Measurements from ENCODE around the gene WFDC2. TPM values are rescaled to one million over a fixed set of nuclear protein-coding genes. Genes with fewer than 3 reads are reported as not detected.

Gene WFDC2
- total RNA-seq, 1 donor from 2014 or later: 61.3 TPM

GRCh38 chr20:45463709-45464108, 5.8 kb upstream of the WFDC2 start:
- no peaks in the 10 kb centered on the region for H3K9me3 Mint-ChIP-seq
- H3K36me3 Mint-ChIP-seq: no peaks in the 10 kb centered on the region
- H3K4me1 Mint-ChIP-seq: peaks cover 9% of the 10 kb centered on the region
- H3K27ac Mint-ChIP-seq: no peak overlapping the region
- no peak for DNase-seq (ENCODE audit: low spot score in 2 of 2, unreplicated experiment in 2 of 2)
- TF ChIP-seq CTCF (IDR thresholded peaks at IDR 0.05; ENCODE audit: unreplicated experiment): no peak
- H3K4me3 Mint-ChIP-seq: no peak overlapping the region
- H3K27me3 Mint-ChIP-seq (ENCODE audit: low read depth): peaks cover 4% of the 10 kb centered on the region

- Mint-ChIP-seq H3K27ac (no peak overlapping the region), H3K9me3 (no peaks in the 10 kb centered on the region), H3K36me3 (no peaks in the 10 kb centered on the region), H3K4me1 (peaks cover 12% of the 10 kb centered on the region), H3K4me3 (no peak overlapping the region), H3K27me3 (ENCODE audit: low read depth) (peaks cover 13% of the 10 kb centered on the region)
- DNase-seq (ENCODE audit: low spot score in 2 of 2, unreplicated experiment in 2 of 2): no peak
- TF ChIP-seq CTCF (IDR thresholded peaks at IDR 0.05; ENCODE audit: unreplicated experiment): no peak
Observed at GRCh38 chr20:45465491-45466266, 3.9 kb upstream of the WFDC2 start.

DNA sequence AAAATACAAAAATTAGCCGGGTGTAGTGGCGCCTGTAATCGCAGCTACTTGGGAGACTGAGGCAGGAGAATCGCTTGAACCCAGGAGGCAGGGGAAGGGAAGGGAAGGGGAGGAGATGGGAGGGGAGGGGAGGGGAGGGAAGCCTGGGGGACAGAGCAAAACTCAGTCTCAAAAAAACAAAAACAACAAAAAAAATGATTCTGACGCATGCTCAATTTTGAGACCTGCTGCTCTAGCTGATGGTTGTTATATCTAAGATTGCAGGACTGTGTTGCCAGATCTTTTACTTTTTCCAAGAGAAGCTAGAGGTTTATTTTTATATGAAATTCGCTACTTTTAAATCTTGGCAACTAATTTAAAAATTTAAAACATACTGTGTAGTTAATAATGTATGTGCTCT, 2.4 kb upstream of the WFDC2 start:
- Mint-ChIP-seq H3K4me1 (peaks cover 18% of the 10 kb centered on the region), H3K27ac (no peak overlapping the region), H3K4me3 (no peak overlapping the region), H3K27me3 (ENCODE audit: low read depth) (peaks cover 20% of the 10 kb centered on the region), H3K36me3 (peaks cover 3% of the 10 kb centered on the region), H3K9me3 (no peaks in the 10 kb centered on the region)
- DNase-seq (ENCODE audit: low spot score in 2 of 2, unreplicated experiment in 2 of 2): no peak
- TF ChIP-seq CTCF (IDR thresholded peaks at IDR 0.05; ENCODE audit: unreplicated experiment): no peak

DNA sequence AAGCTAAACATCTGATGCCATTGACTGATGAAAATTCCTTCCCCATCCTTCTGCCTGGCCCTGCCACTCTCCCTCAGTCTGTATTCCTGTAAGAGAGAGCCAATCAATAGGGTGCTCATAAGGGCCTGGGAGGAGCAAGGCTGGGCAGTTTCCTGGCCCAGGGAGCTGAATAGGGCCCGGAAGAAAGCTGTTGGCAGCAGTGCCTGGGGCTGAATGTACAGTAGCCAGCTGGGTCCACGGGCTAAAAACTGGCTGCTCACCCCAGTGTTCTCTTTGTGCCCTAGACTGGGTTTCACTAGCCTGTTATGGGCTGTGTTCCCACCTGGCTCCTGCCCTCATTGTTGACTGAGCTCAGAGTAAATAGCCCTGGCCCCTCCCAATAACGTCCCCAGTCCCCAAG, 1.7 kb upstream of the WFDC2 start:
- Mint-ChIP-seq H3K27me3 (ENCODE audit: low read depth) (peaks cover 23% of the 10 kb centered on the region), H3K4me1 (peaks cover 18% of the 10 kb centered on the region), H3K27ac (no peak overlapping the region), H3K36me3 (peaks cover 7% of the 10 kb centered on the region), H3K4me3 (no peak overlapping the region), H3K9me3 (peaks cover 3% of the 10 kb centered on the region)
- DNase-seq (ENCODE audit: low spot score in 2 of 2, unreplicated experiment in 2 of 2): no peak
- TF ChIP-seq CTCF (IDR thresholded peaks at IDR 0.05; ENCODE audit: unreplicated experiment): no peak

- Mint-ChIP-seq H3K4me3 (peak overlapping the region; percentile 77), H3K36me3 (peaks cover 14% of the 10 kb centered on the region), H3K27me3 (ENCODE audit: low read depth) (peaks cover 24% of the 10 kb centered on the region), H3K4me1 (peaks cover 17% of the 10 kb centered on the region), H3K27ac (peak overlapping the region; percentile 48), H3K9me3 (peaks cover 4% of the 10 kb centered on the region)
- no peak for TF ChIP-seq CTCF (IDR thresholded peaks at IDR 0.05; ENCODE audit: unreplicated experiment)
- DNase-seq (ENCODE audit: low spot score in 2 of 2, unreplicated experiment in 2 of 2): peak in 1 of 2 experiments; percentile 54
Observed at GRCh38 chr20:45470262-45470931, 844 bp downstream of the WFDC2 start.

Data from mesothelial cell of epicardium (in vitro differentiated cells).